DND-41 (cell line): ENCODE data around the gene SMC1B.

Experiments used
- EZH2 ChIP-seq: IDR thresholded peaks from 3 replicates; pipeline ENCODE4 v1.6.1; 2012; ENCODE audit warnings: borderline replicate concordance, low read depth, mild to moderate bottlenecking, moderate library complexity, low read length, inconsistent platforms; ENCODE audit not compliant: severe bottlenecking
- TF ChIP-seq, protein P1 (sequence below): IDR thresholded peaks from 2 replicates; pipeline ENCODE4 v1.5.1; 2012; ENCODE audit warnings: borderline replicate concordance, low read length, moderate library complexity, mild to moderate bottlenecking; ENCODE audit not compliant: poor library complexity, severe bottlenecking; ENCODE audit errors: extremely low read depth

- TF ChIP-seq, protein P1, sequence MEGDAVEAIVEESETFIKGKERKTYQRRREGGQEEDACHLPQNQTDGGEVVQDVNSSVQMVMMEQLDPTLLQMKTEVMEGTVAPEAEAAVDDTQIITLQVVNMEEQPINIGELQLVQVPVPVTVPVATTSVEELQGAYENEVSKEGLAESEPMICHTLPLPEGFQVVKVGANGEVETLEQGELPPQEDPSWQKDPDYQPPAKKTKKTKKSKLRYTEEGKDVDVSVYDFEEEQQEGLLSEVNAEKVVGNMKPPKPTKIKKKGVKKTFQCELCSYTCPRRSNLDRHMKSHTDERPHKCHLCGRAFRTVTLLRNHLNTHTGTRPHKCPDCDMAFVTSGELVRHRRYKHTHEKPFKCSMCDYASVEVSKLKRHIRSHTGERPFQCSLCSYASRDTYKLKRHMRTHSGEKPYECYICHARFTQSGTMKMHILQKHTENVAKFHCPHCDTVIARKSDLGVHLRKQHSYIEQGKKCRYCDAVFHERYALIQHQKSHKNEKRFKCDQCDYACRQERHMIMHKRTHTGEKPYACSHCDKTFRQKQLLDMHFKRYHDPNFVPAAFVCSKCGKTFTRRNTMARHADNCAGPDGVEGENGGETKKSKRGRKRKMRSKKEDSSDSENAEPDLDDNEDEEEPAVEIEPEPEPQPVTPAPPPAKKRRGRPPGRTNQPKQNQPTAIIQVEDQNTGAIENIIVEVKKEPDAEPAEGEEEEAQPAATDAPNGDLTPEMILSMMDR, result no peak
- TF ChIP-seq EZH2, result no peak
Observed at GRCh38 chr22:45398214-45398613, 15.2 kb downstream of the SMC1B start.
